ENCODE measurements around the gene IL1RAP.

Gene IL1RAP

GRCh38 chr3:190614226-190615059, 100.6 kb downstream of the IL1RAP start:
- DNase-seq (ENCODE audit: low spot score): no peak

DNA sequence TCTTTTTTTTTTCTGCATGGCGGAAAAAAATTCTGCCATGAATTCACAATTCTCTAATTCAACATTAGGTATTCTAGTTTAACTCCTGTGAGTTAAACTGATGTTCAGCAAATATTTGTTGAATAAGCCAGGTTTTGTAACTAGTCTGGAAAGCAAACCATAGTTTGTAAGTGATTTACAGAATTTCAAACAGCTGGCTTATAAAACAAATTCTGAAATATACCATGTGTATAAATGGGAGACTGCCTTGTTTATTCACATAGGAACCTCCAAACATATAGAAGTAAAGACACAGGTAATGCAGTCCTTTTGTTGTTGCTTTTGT, 101.1 kb downstream of the IL1RAP start:
- no peak for DNase-seq (ENCODE audit: low spot score)

- no peak for DNase-seq (ENCODE audit: low spot score)
These were observed 101.7 kb downstream of the IL1RAP start for GRCh38 chr3:190615607-190616006.

- no peak for DNase-seq (ENCODE audit: low spot score)
These were observed 102.8 kb downstream of the IL1RAP start for GRCh38 chr3:190616637-190617036.

GRCh38 chr3:190617185-190617584, 103.3 kb downstream of the IL1RAP start:
- no peak for DNase-seq (ENCODE audit: low spot score)

DNA sequence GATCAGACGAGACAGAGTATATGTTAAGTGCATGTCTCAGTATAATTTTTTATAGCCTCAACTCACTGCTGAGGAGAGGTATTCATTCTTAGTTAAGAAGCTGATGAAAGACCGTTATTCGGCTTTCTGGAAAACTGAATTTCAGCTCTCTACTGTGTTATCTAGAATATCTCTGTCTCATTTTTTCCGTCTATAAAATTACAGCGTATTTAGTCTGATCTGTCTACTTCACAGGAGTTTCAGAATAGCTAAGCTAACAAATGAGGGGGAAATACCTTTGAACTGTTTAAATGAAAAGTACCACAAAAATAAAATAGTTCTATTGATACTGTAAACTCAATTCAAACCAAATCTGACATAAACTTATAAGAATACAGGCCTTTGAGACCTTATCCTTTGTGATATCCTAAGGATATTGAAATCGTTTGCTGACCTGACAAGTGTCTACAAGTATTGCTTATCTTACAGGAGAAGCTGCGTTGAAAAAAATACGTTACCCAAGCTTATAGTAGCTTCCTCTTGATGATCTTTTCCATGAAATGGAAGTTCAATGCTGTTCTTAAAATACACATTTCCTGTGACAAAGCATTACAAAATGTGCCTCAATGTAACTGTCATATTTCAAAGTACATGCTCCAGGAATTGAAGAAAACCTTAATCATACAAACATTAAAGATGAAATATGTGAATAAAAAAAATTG, 104.6 kb downstream of the IL1RAP start:
- DNase-seq (ENCODE audit: low spot score): no peak

- no peak for DNase-seq (ENCODE audit: low spot score)
These were observed 105.5 kb downstream of the IL1RAP start for GRCh38 chr3:190619353-190619752.

GRCh38 chr3:190619761-190620160, 105.9 kb downstream of the IL1RAP start:
- no peak for DNase-seq (ENCODE audit: low spot score)

GRCh38 chr3:190620886-190621608, 107.2 kb downstream of the IL1RAP start:
- no peak for DNase-seq (ENCODE audit: low spot score)

GRCh38 chr3:190621927-190622326, 108.0 kb downstream of the IL1RAP start:
- no peak for DNase-seq (ENCODE audit: low spot score)

- no peak for DNase-seq (ENCODE audit: low spot score)
These were observed 110.4 kb downstream of the IL1RAP start for GRCh38 chr3:190624282-190624681.

GRCh38 chr3:190626951-190627620, 113.2 kb downstream of the IL1RAP start:
- DNase-seq (ENCODE audit: low spot score): no peak

DNA sequence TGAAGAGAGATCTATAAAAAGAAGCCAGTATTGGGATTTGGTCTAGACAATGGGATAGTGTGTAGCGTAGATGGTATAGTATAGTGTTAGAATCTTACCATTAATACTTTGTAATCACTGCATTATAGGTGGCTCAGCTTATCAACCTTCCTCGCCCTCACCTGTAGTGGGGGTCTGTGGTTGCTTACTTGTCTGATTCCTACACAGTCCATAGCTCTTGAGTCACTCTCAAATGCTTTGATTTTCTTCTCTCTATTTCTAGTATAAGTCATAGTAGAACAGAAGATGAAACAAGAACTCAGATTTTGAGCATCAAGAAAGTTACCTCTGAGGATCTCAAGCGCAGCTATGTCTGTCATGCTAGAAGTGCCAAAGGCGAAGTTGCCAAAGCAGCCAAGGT, 115.2 kb downstream of the IL1RAP start:
- DNase-seq (ENCODE audit: low spot score): no peak

DNA sequence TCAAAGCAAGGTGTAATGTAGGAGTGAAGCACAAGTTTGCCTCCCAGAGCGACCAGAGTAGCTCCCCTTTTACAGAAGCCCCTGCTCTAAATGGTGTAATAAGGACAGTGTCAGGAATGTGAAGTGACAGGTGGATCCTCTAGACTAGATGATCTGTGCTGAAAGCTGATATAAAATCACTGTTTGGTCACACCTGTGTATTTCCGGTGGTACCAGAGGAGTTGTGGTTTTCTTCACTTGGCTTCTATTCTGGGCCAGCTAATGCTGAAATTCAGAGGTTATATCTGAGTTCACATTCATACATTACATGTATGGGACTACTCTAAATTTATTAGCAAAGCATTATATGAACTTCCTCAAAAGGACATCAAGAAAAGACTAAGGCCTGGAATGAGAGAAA, 117.4 kb downstream of the IL1RAP start:
- no peak for DNase-seq (ENCODE audit: low spot score)

DNA sequence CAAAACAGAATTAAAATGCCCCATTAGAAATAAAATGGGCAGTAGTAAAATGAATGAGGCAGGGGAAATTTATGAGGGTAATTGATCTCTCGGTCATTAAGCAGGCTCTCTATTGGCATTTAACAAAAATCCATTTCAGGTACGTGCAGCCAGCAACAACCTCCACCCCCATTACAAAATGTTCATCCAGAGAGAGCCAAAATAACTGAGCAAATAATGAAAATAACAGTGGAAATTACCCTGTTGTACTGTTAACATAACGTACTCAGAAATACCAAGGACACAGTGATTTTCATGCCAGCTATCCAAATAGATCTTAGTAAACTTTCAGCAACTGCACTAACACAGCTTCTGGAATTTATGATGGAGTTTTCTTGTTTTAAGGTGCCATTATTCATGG, 127.7 kb downstream of the IL1RAP start:
- no peak for DNase-seq (ENCODE audit: low spot score)

- DNase-seq (ENCODE audit: low spot score): no peak
These were observed 128.1 kb downstream of the IL1RAP start for GRCh38 chr3:190642016-190642415.

GRCh38 chr3:190644035-190644434, 130.2 kb downstream of the IL1RAP start:
- DNase-seq (ENCODE audit: low spot score): no peak

GRCh38 chr3:190644766-190645165, 130.9 kb downstream of the IL1RAP start:
- DNase-seq (ENCODE audit: low spot score): no peak

DNA sequence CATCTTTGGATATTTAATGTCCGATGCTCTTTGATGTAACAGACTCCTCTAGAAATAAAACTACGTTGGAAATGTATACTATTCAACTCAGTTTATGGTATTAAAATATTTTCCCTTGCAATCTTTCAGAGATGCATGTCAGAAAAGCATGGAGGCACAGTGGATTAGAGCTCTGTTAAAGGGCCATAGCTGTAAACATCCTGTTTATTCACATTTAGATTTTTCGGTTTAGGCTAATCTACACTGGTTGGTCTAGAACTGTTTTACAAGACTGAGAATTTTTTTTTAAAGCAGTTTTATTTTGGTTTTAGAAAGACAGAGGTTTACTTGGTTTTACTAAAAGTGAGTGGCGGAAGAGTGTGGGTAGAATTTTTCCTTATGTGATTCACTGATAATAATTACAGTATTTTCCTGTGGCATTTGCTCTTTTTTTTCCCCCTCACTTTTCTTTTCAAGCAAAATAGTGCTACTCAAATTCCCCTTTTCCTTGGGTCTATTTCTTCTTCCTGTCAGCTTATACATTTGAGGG, 132.1 kb downstream of the IL1RAP start:
- DNase-seq (ENCODE audit: low spot score): no peak

- no peak for DNase-seq (ENCODE audit: low spot score)
These were observed 133.1 kb downstream of the IL1RAP start for GRCh38 chr3:190646996-190647395.

DNA sequence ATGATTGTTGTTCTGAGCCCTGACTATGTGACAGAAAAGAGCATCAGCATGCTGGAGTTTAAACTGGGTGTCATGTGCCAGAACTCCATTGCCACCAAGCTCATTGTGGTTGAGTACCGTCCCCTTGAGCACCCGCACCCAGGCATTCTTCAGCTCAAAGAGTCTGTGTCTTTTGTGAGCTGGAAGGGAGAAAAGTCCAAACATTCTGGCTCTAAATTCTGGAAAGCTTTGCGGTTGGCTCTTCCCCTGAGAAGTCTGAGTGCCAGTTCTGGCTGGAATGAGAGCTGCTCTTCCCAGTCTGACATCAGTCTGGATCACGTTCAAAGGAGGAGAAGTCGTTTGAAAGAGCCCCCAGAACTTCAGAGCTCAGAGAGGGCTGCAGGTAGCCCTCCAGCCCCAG, 142.0 kb downstream of the IL1RAP start:
- DNase-seq (ENCODE audit: low spot score): no peak

DNA sequence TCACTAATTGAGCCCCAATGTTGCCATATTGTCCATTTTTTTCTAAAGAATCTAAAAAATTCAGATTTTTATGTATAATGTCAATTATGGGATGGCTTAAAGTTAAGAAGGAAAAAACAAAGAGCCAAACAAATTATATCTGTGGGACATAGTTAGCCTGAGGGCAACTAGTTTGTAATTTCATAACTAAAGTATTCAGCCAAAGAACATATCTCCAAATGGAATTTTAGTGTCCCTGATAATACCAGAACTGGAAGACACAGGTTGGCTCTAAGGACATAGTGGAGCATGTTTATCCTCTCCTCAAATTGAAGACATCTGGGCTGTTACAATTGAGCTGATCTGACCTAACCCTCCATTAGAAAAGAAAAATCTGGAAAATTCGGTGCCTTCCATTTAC, 144.2 kb downstream of the IL1RAP start:
- DNase-seq (ENCODE audit: low spot score): no peak

Data from AG08396 (cell line).